ENCODE data around the gene REPIN1.

- TF ChIP-seq CTCF (IDR thresholded peaks at IDR 0.05): no peak
- TF ChIP-seq POLR2AphosphoS5 (IDR thresholded peaks at IDR 0.05): no peak
- TF ChIP-seq POLR2A (IDR thresholded peaks at IDR 0.05): no peak
- TF ChIP-seq EP300 (IDR thresholded peaks at IDR 0.05): no peak
Observed at GRCh38 chr7:150333659-150334058, 35.0 kb upstream of the REPIN1 start.

All from sigmoid colon (tissue), 4 donors.